ENCODE results near the gene ZNF888.

- TF ChIP-seq, protein P1, sequence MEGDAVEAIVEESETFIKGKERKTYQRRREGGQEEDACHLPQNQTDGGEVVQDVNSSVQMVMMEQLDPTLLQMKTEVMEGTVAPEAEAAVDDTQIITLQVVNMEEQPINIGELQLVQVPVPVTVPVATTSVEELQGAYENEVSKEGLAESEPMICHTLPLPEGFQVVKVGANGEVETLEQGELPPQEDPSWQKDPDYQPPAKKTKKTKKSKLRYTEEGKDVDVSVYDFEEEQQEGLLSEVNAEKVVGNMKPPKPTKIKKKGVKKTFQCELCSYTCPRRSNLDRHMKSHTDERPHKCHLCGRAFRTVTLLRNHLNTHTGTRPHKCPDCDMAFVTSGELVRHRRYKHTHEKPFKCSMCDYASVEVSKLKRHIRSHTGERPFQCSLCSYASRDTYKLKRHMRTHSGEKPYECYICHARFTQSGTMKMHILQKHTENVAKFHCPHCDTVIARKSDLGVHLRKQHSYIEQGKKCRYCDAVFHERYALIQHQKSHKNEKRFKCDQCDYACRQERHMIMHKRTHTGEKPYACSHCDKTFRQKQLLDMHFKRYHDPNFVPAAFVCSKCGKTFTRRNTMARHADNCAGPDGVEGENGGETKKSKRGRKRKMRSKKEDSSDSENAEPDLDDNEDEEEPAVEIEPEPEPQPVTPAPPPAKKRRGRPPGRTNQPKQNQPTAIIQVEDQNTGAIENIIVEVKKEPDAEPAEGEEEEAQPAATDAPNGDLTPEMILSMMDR (IDR thresholded peaks at IDR 0.05; ENCODE audit: insufficient read depth, low read depth, low read length): no peak
- TF ChIP-seq EZH2 (IDR thresholded peaks at IDR 0.05; ENCODE audit: insufficient read depth, low read length): no peak
These were observed 42.3 kb downstream of the ZNF888 start for GRCh38 chr19:52880895-52881389.

Measured in astrocyte (in vitro differentiated cells and primary cell).